Body of pancreas (tissue), 4 donors: ENCODE results near the gene NKD1.

Experiments used
- CTCF ChIP-seq, 7 experiments: fragments of 450-650 bp in 4 of 7; fragments of 200-600 bp in 3 of 7; sonication (generic) in 3 of 7; IDR thresholded peaks; one replicate each; pipeline ENCODE4 v1.5.1; 2016 to 2019; ENCODE audit warnings: antibody characterized with exemption in 7 of 7
- POLR2A ChIP-seq, 3 donors: fragments of 450-650 bp; IDR thresholded peaks; one replicate each; pipeline ENCODE4 v1.6.1; 2016; ENCODE audit warnings: antibody characterized with exemption in 3 of 3, mild to moderate bottlenecking in 2 of 3

GRCh38 chr16:50607447-50607846 is 59.3 kb downstream of the NKD1 start:
- TF ChIP-seq CTCF (IDR thresholded peaks at IDR 0.05) (no peak), POLR2A (IDR thresholded peaks at IDR 0.05) (no peak)
